HCT116 (cell line): ENCODE data around the gene TIMM21. TPM values are rescaled to one million over a fixed set of nuclear protein-coding genes. Genes with fewer than 3 reads are reported as not detected.

Experiments used
- ATAC-seq: fragments of 200-7000 bp; cut with Tn5 transposase; 2 replicates; pipeline ENCODE4 v1.9.1; 2020; ENCODE audit warnings: mild to moderate bottlenecking, moderate library complexity
- BruUV-seq: library from RNA; stranded (reverse); fragments of 400-500 nt; replicated peaks from 2 replicates; lab custom pipeline; 2021; lab: Mats Ljungman, UMichigan
- CTCF ChIA-PET: fragments of 300-600 bp; sonication (Branson Sonifier 250); formaldehyde crosslinking; loops from one replicate; lab custom pipeline; 2021; ENCODE audit warnings: antibody characterized with exemption; lab: Charles Lee
- POLR2A ChIA-PET: fragments of 300-600, 350-600 bp; sonication (Branson Sonifier 250); formaldehyde crosslinking; loops from one replicate; lab custom pipeline; 2021; ENCODE audit warnings: antibody characterized with exemption; lab: Charles Lee
- RAD21 ChIA-PET, 2 experiments: fragments of 300-600 bp; sonication (Branson Sonifier 250); formaldehyde crosslinking; loops; one replicate each; lab custom pipeline; 2023; ENCODE audit warnings: low total read pairs in 2 of 2; ENCODE audit not compliant: uncharacterized antibody in 2 of 2, unreplicated experiment in 2 of 2, low non-redundant PET in 1 of 2; lab: Charles Lee
- DNase-seq: peaks from one replicate; pipeline ENCODE4 v3.0.0-alpha.2; 2010; ENCODE audit warnings: low read depth, low spot score
- H2AFZ ChIP-seq: fragments of 200-600 bp; shearing (Covaris generic), sonication (generic); 2 replicates; pipeline ENCODE4 v1.6.1; 2017; ENCODE audit warnings: low read depth, mixed run types, mixed read lengths, antibody characterized with exemption, low read length; ENCODE audit not compliant: poor library complexity, severe bottlenecking
- H3K27ac ChIP-seq: 2 replicates; pipeline ENCODE4 v1.5.1; 2012; ENCODE audit warnings: low read depth, low read length
- H3K27me3 ChIP-seq: fragments of 200-600 bp; sonication (generic); 2 replicates; pipeline ENCODE4 v1.6.1; 2016; ENCODE audit warnings: mixed run types, low read length, mixed read lengths; ENCODE audit not compliant: insufficient read depth
- H3K36me3 ChIP-seq, 2 experiments: fragments of 200-500 bp in 1 of 2; fragments of 200-600 bp in 1 of 2; sonication (Bioruptor generic) in 1 of 2; sonication (generic) in 1 of 2; 2 replicates each; pipeline versions ENCODE4 v1.5.1 to v1.6.1; 2014 to 2016; ENCODE audit warnings: low read length in 2 of 2, inconsistent platforms in 1 of 2, mixed read lengths in 1 of 2, mixed run types in 1 of 2; ENCODE audit not compliant: insufficient read depth in 2 of 2, control insufficient read depth in 1 of 2
- H3K4me1 ChIP-seq, 2 experiments: fragments of 200-600 bp in 1 of 2; sonication (generic) in 1 of 2; 2 replicates each; pipeline versions ENCODE4 v1.5.1 to v1.6.1; 2012 to 2017; ENCODE audit warnings: low read length in 2 of 2, inconsistent platforms in 1 of 2, mild to moderate bottlenecking in 1 of 2, mixed read lengths in 1 of 2, mixed run types in 1 of 2, moderate library complexity in 1 of 2; ENCODE audit not compliant: insufficient read depth in 2 of 2, control insufficient read depth in 1 of 2
- H3K4me2 ChIP-seq: fragments of 200-600 bp; sonication (generic); 2 replicates; pipeline ENCODE4 v1.6.1; 2017; ENCODE audit warnings: mixed run types, low read length, mixed read lengths
- H3K4me3 ChIP-seq, 2 experiments: fragments of 200-600 bp in 1 of 2; sonication (generic) in 1 of 2; replicated peaks in 1 of 2; 2 replicates each; pipeline ENCODE4 v1.5.1; 2011 to 2016; ENCODE audit warnings: low read length in 2 of 2, control low read depth in 1 of 2, low read depth in 1 of 2, mild to moderate bottlenecking in 1 of 2, mixed read lengths in 1 of 2, mixed run types in 1 of 2
- H3K79me2 ChIP-seq: fragments of 200-600 bp; sonication (generic); 2 replicates; pipeline ENCODE4 v1.6.1; 2017; ENCODE audit warnings: mild to moderate bottlenecking, mixed run types, low read length, moderate library complexity, mixed read lengths; ENCODE audit not compliant: insufficient read depth
- H3K9ac ChIP-seq: fragments of 200-600 bp; sonication (generic); 2 replicates; pipeline ENCODE4 v1.6.1; 2016; ENCODE audit warnings: low read length, mixed read lengths
- H3K9me2 ChIP-seq: fragments of 200-600 bp; sonication (generic), shearing (Covaris generic); 2 replicates; pipeline ENCODE4 v1.6.1; 2017; ENCODE audit warnings: mixed run types, mild to moderate bottlenecking, moderate library complexity; ENCODE audit not compliant: insufficient read depth
- H3K9me3 ChIP-seq, 2 experiments: fragments of 200-500 bp in 1 of 2; fragments of 200-600 bp in 1 of 2; sonication (Bioruptor generic) in 1 of 2; sonication (generic) in 1 of 2; 2 replicates each; pipeline ENCODE4 v1.6.1; 2014 to 2017; ENCODE audit warnings: low read length in 2 of 2, mixed read lengths in 2 of 2, inconsistent platforms in 1 of 2, low read depth in 1 of 2, mild to moderate bottlenecking in 1 of 2, mixed run types in 1 of 2, moderate library complexity in 1 of 2; ENCODE audit not compliant: control insufficient read depth in 1 of 2, insufficient read depth in 1 of 2
- H4K20me1 ChIP-seq: fragments of 200-600 bp; sonication (generic), shearing (Covaris generic); 2 replicates; pipeline ENCODE4 v1.6.1; 2017; ENCODE audit warnings: mixed run types, mild to moderate bottlenecking, moderate library complexity; ENCODE audit not compliant: insufficient read depth
- CBX3 ChIP-seq: IDR thresholded peaks from 2 replicates; pipeline ENCODE4 v1.6.1; 2012; ENCODE audit warnings: low read depth
- CTCF ChIP-seq, 3 experiments: fragments of 200-600 bp in 1 of 3; sonication (generic) in 1 of 3; IDR thresholded peaks in 2 of 3; conservative IDR thresholded peaks in 1 of 3; 2 replicates each; pipeline ENCODE4 v1.5.1; 2012 to 2017; ENCODE audit warnings: low read depth in 2 of 3, low read length in 2 of 3, antibody characterized with exemption in 1 of 3, borderline replicate concordance in 1 of 3, control low read depth in 1 of 3, mild to moderate bottlenecking in 1 of 3, mixed read lengths in 1 of 3, mixed run types in 1 of 3, moderate library complexity in 1 of 3; ENCODE audit not compliant: insufficient read depth in 1 of 3
- EGR1 ChIP-seq: IDR thresholded peaks from 2 replicates; pipeline ENCODE4 v1.6.1; 2012; ENCODE audit warnings: low read depth
- ELF1 ChIP-seq: IDR thresholded peaks from 2 replicates; pipeline ENCODE4 v1.6.1; 2012; ENCODE audit warnings: low read depth, borderline replicate concordance
- EZH2 ChIP-seq: fragments of 200-600 bp; sonication (generic); IDR thresholded peaks from 2 replicates; pipeline ENCODE4 v1.6.1; 2017; ENCODE audit warnings: antibody characterized with exemption, mixed run types
- FOSL1 ChIP-seq: IDR thresholded peaks from 2 replicates; pipeline ENCODE4 v1.6.1; 2012; ENCODE audit warnings: low read depth
- JUND ChIP-seq: IDR thresholded peaks from 2 replicates; pipeline ENCODE4 v1.6.1; 2012
- MAX ChIP-seq: IDR thresholded peaks from 2 replicates; pipeline ENCODE4 v1.6.1; 2012
- POLR2AphosphoS5 ChIP-seq: IDR thresholded peaks from 2 replicates; pipeline ENCODE4 v1.6.1; 2011; ENCODE audit warnings: mild to moderate bottlenecking, low read depth, low read length, moderate library complexity
- RAD21 ChIP-seq: IDR thresholded peaks from 2 replicates; pipeline ENCODE4 v1.6.1; 2012; ENCODE audit warnings: low read depth, mild to moderate bottlenecking
- REST ChIP-seq: IDR thresholded peaks from 2 replicates; pipeline ENCODE4 v1.6.1; 2012; ENCODE audit warnings: low read depth
- SIN3A ChIP-seq: IDR thresholded peaks from 2 replicates; pipeline ENCODE4 v1.6.1; 2012; ENCODE audit warnings: low read depth
- SP1 ChIP-seq: IDR thresholded peaks from 2 replicates; pipeline ENCODE4 v1.6.1; 2012; ENCODE audit warnings: low read depth
- YY1 ChIP-seq: IDR thresholded peaks from 2 replicates; pipeline ENCODE4 v1.6.1; 2011; ENCODE audit warnings: low read length, low read depth, moderate library complexity, mild to moderate bottlenecking; ENCODE audit not compliant: insufficient replicate concordance; ENCODE audit errors: extremely low read depth
- intact Hi-C: fragments of 100-400 bp; cut with micrococcal nuclease; formaldehyde crosslinking; loops from 2 replicates; pipeline ENCODE4 v1.10.0; 2022
- total RNA-seq: library from RNA; stranded (reverse); gene quantifications from one replicate; pipeline ENCODE4 v1.2.1, GENCODE V29; 2021; ENCODE audit not compliant: unreplicated experiment

TIMM21 gene
- total RNA-seq, 1 experiment from 2014 or later: 33.3 TPM

DNA sequence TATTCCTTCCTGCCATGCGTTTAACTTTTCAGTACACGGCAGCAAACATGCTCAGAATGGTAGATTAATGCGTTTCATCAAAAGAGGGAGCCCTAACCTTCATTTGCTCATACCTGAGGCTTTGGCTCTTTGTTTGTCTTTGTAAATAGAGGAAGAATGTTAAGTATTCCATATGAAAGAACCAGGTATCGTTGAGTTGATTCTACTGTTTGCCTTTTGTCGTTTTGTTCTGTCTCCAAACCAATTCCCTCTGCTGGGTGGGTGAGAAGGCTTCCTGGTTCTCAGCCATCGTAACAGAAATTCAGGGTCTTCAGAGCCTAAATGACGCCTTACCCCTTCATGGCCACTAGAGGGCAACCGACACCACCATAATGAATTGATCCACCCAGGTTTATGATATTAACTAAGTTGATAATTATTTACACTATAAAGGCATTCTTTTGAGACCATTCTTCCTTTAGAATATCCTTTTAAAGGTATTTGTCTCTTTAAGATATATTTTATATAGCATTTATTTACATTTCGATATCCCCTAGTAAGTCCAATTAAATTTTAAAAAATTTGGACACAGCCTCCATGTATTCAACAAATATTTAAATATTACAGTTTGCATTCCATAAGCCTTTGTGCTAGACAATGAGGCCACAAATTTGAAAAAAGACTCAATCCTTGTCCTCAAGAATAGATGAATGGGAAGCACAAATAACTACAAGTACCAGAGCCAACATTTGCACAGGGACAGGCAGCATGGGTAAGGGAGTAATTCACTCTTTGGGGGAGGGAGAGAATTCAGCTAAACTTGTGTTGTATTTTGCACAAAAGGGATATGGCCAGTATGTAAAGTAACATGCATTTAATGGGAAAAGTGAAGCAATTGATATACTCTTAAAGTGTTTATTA lies 48.1 kb downstream of the TIMM21 start:
- ChIA-PET POLR2A (no interaction called here), CTCF (interaction anchor here (1.3 to 2.4 kb wide), 4 partner anchors 142 to 355 kb away, joined by 5 to 21 read pairs (median 8); no protein-coding TSS in a partner anchor)

More for the DNA sequence above, 48.1 kb downstream of the TIMM21 start:
- H3K27me3 ChIP-seq: peaks cover 4% of the 10 kb centered on the region; the same call in 1 of the 2 replicates
- H3K9ac ChIP-seq: no peak overlapping the region
- peak overlapping the region; percentile 27 to 51 for H3K4me3 ChIP-seq
- no peaks in the 10 kb centered on the region for H3K9me2 ChIP-seq
- peak; percentile 89 for ATAC-seq
- DNase-seq: peak; percentile 42
- no peaks in the 10 kb centered on the region for H3K9me3 ChIP-seq
- peaks cover 0 to 4% of the 10 kb centered on the region in 2 experiments; a peak in 1 of 4 replicates for H3K4me1 ChIP-seq
- RAD21 ChIA-PET: interaction anchor here in 1 of 2 experiments (0.9 to 1.0 kb wide), 2 partner anchors 146 to 356 kb away, joined by 4 read pairs; no protein-coding TSS in a partner anchor
- H3K79me2 ChIP-seq: no peaks in the 10 kb centered on the region
- no peaks in the 10 kb centered on the region for H3K36me3 ChIP-seq
- TF ChIP-seq POLR2AphosphoS5 (no peak), SIN3A (no peak), SP1 (no peak), ELF1 (peak; percentile 29; the same call in 1 of the 2 replicates), FOSL1 (no peak), YY1 (no peak), JUND (no peak), EGR1 (no peak), MAX (no peak), RAD21 (peak; percentile 80), CBX3 (no peak), EZH2 (no peak), REST (no peak), CTCF (IDR thresholded peaks at IDR 0.05 in 2 of 3, conservative IDR thresholded peaks at IDR 0.05 in 1 of 3; ENCODE audit: borderline replicate concordance in 1 of 3, insufficient read depth in 1 of 3, low read depth in 2 of 3, low read length in 2 of 3) (peak; percentile 77 to 96 (median 90))
- peak overlapping the region; percentile 78 for H3K4me2 ChIP-seq
- H4K20me1 ChIP-seq: no peaks in the 10 kb centered on the region
- intact Hi-C loops: loop anchor here (1.0 to 5.0 kb wide), 5 partner anchors 91 to 356 kb away; no protein-coding TSS in a partner anchor
- H3K27ac ChIP-seq: no peak overlapping the region
- peak overlapping the region; percentile 98 for H2AFZ ChIP-seq
- no TSS peak for BruUV-seq
